GM23338 (cell line): Measurements from ENCODE around the gene AKAP1. TPM values are rescaled to one million over a fixed set of nuclear protein-coding genes. Genes with fewer than 3 reads are reported as not detected.

ENCODE experiments used
- ATAC-seq: fragments of 200-7000 bp; cut with Tn5 transposase; 3 replicates; pipeline ENCODE4 v1.9.1; 2020
- DNase-seq: peaks from one replicate; pipeline ENCODE4 v3.0.0-alpha.2; 2015; ENCODE audit warnings: low spot score
- H2AFZ ChIP-seq: fragments of 200-600 bp; sonication (generic); 2 replicates; pipeline ENCODE4 v1.8.0; 2016; ENCODE audit warnings: antibody characterized with exemption, mild to moderate bottlenecking, moderate library complexity
- H3F3A ChIP-seq: fragments of 200-600 bp; sonication (generic); replicated peaks from 2 replicates; pipeline ENCODE4 v1.8.0; 2017; ENCODE audit warnings: antibody characterized with exemption, mixed run types, low read depth
- H3K27ac ChIP-seq: fragments of 200-600 bp; sonication (generic); 2 replicates; pipeline ENCODE4 v1.6.1; 2016; ENCODE audit warnings: low read depth
- H3K27me3 ChIP-seq: fragments of 200-600 bp; sonication (generic); 2 replicates; pipeline ENCODE4 v1.8.0; 2016; ENCODE audit warnings: mild to moderate bottlenecking, mixed run types, moderate library complexity; ENCODE audit not compliant: insufficient read depth
- H3K36me3 ChIP-seq: fragments of 200-600 bp; sonication (generic); 2 replicates; pipeline ENCODE4 v1.8.0; 2016; ENCODE audit warnings: mild to moderate bottlenecking; ENCODE audit not compliant: insufficient read depth
- H3K4me1 ChIP-seq: fragments of 200-600 bp; sonication (generic); 2 replicates; pipeline ENCODE4 v1.8.0; 2016; ENCODE audit warnings: mild to moderate bottlenecking, moderate library complexity; ENCODE audit not compliant: insufficient read depth
- H3K4me2 ChIP-seq: fragments of 200-600 bp; sonication (generic); 2 replicates; pipeline ENCODE4 v1.7.1; 2017; ENCODE audit warnings: mixed run types
- H3K4me3 ChIP-seq: fragments of 200-600 bp; sonication (generic); 2 replicates; pipeline ENCODE4 v1.6.1; 2016; ENCODE audit warnings: mixed run types
- H3K79me2 ChIP-seq: fragments of 200-600 bp; sonication (generic); replicated peaks from 2 replicates; pipeline ENCODE4 v1.8.0; 2017; ENCODE audit warnings: mild to moderate bottlenecking; ENCODE audit not compliant: insufficient read depth
- H3K9me2 ChIP-seq: fragments of 200-600 bp; sonication (generic); 2 replicates; pipeline ENCODE4 v1.8.0; 2017; ENCODE audit not compliant: insufficient read depth
- H4K20me1 ChIP-seq: fragments of 200-600 bp; sonication (generic); replicated peaks from 2 replicates; pipeline ENCODE4 v1.8.0; 2017; ENCODE audit warnings: mild to moderate bottlenecking; ENCODE audit not compliant: insufficient read depth
- H3K27ac Mint-ChIP-seq: 2 replicates; pipeline ENCODE4 v1.8.0; 2020; ENCODE audit warnings: inconsistent platforms, mild to moderate bottlenecking, moderate library complexity, mixed read lengths
- H3K27me3 Mint-ChIP-seq: 3 replicates; pipeline ENCODE4 v1.8.0; 2022; ENCODE audit warnings: low read depth, mild to moderate bottlenecking, moderate library complexity, mixed read lengths, inconsistent platforms; ENCODE audit not compliant: insufficient read depth, poor library complexity
- H3K36me3 Mint-ChIP-seq: 3 replicates; pipeline ENCODE4 v1.8.0; 2021; ENCODE audit warnings: low read depth, mild to moderate bottlenecking, inconsistent platforms, moderate library complexity, mixed read lengths
- H3K4me1 Mint-ChIP-seq: 3 replicates; pipeline ENCODE4 v1.8.0; 2020; ENCODE audit warnings: mild to moderate bottlenecking, inconsistent platforms, mixed read lengths
- H3K4me3 Mint-ChIP-seq: 3 replicates; pipeline ENCODE4 v1.8.0; 2021; ENCODE audit warnings: moderate library complexity, mild to moderate bottlenecking, inconsistent platforms, mixed read lengths
- H3K9me3 Mint-ChIP-seq: 3 replicates; pipeline ENCODE4 v1.8.0; 2020; ENCODE audit warnings: moderate library complexity, mild to moderate bottlenecking, inconsistent platforms, mixed read lengths
- CTCF ChIP-seq, 2 experiments: fragments of 200-600 bp in 1 of 2; sonication (generic) in 1 of 2; conservative IDR thresholded peaks; 2 replicates each; pipeline versions ENCODE4 v1.5.1 to v1.6.1; 2016 to 2017; ENCODE audit warnings: antibody characterized with exemption in 2 of 2, low read depth in 2 of 2, mild to moderate bottlenecking in 2 of 2, moderate library complexity in 1 of 2
- EZH2phosphoT487 ChIP-seq: fragments of 200-600 bp; sonication (generic); IDR thresholded peaks from one replicate; pipeline ENCODE4 v1.8.1; 2018; ENCODE audit warnings: antibody characterized with exemption; ENCODE audit not compliant: unreplicated experiment
- NANOG ChIP-seq: IDR thresholded peaks from 2 replicates; pipeline ENCODE4 v1.6.1; 2016; ENCODE audit warnings: antibody characterized with exemption, borderline replicate concordance
- POLR2AphosphoS5 ChIP-seq: IDR thresholded peaks from 2 replicates; pipeline ENCODE4 v1.6.1; 2016; ENCODE audit warnings: antibody characterized with exemption, low read depth
- REST ChIP-seq: IDR thresholded peaks from one replicate; pipeline ENCODE4 v1.6.1; 2018; ENCODE audit warnings: antibody characterized with exemption; ENCODE audit not compliant: unreplicated experiment
- ZNF331 ChIP-seq: fragments of 250-450 bp; sonication (Bioruptor Pico); IDR thresholded peaks from 2 replicates; pipeline ENCODE4 v1.5.0; 2020; ENCODE audit warnings: low read depth, mild to moderate bottlenecking, moderate library complexity
- ZNF462 ChIP-seq: fragments of 250-450 bp; sonication (Bioruptor Pico); IDR thresholded peaks from 2 replicates; pipeline ENCODE4 v1.5.0; 2020; ENCODE audit warnings: mild to moderate bottlenecking, moderate library complexity
- polyA plus RNA-seq: library from polyadenylated mRNA; unstranded; fragments of >200 nt; fragmentation: Nextera tagmentation; extraction: Ambion mirVana; gene quantifications from 2 replicates; pipeline ENCODE4 v1.2.1, GENCODE V29; 2016
- total RNA-seq: library from RNA; depleted of rRNA; stranded (reverse); fragments of >200 nt; shearing (Covaris generic); gene quantifications from 2 replicates; pipeline ENCODE4 v1.2.3, GENCODE V29; 2014

Gene AKAP1
- total and polyA plus RNA-seq, 2 experiments from 2014 or later: 19.6 to 45.9 TPM

- TF ChIP-seq ZNF462 (CRISPR knock-in tag): no peak
- no peak for TF ChIP-seq POLR2AphosphoS5
- TF ChIP-seq EZH2phosphoT487: no peak
- no peak for TF ChIP-seq REST
These were observed 49.0 kb upstream of the AKAP1 start (continued) for GRCh38 chr17:57035971-57036481.

- Mint-ChIP-seq H3K4me3 (no peak overlapping the region), H3K36me3 (no peaks in the 10 kb centered on the region), H3K9me3 (no peaks in the 10 kb centered on the region), H3K4me1 (peaks cover 31% of the 10 kb centered on the region), H3K27me3 (peaks cover 16% of the 10 kb centered on the region), H3K27ac (no peak overlapping the region)
- no peaks in the 10 kb centered on the region for H4K20me1 ChIP-seq
- DNase-seq: no peak
- H3K4me2 ChIP-seq: no peak overlapping the region
- H3K27me3 ChIP-seq: no peaks in the 10 kb centered on the region
- H3K4me3 ChIP-seq: no peak overlapping the region
- H3F3A ChIP-seq: no peaks in the 10 kb centered on the region
- H3K79me2 ChIP-seq: no peaks in the 10 kb centered on the region
- no peaks in the 10 kb centered on the region for H3K36me3 ChIP-seq
- no peaks in the 10 kb centered on the region for H3K9me2 ChIP-seq
- no peak overlapping the region for H2AFZ ChIP-seq
- no peak for ATAC-seq
- no peak overlapping the region for H3K27ac ChIP-seq
- H3K4me1 ChIP-seq: 0 out of 2 replicates have a peak, but pooled peaks cover 5% of the 10 kb centered on the region
- TF ChIP-seq CTCF (conservative IDR thresholded peaks at IDR 0.05; ENCODE audit: low read depth in 2 of 2) (no peak), POLR2AphosphoS5 (no peak), NANOG (no peak), ZNF331 (CRISPR knock-in tag) (no peak)
These were observed 47.6 kb upstream of the AKAP1 start for GRCh38 chr17:57037411-57037810.
